Common myeloid progenitor, CD34-positive (primary cell): ENCODE data around the gene MTOR.

Source experiments
- CTCF ChIA-PET: fragments of 350-600 bp; sonication (Branson Sonifier 250); formaldehyde crosslinking; loops from one replicate; lab custom pipeline; 2021; ENCODE audit warnings: antibody characterized with exemption; lab: Charles Lee
- POLR2A ChIA-PET: fragments of 350-600 bp; sonication (Branson Sonifier 250); formaldehyde crosslinking; loops from one replicate; lab custom pipeline; 2021; ENCODE audit warnings: antibody characterized with exemption; lab: Charles Lee
- DNase-seq, 3 donors: peaks; one replicate each; pipeline versions ENCODE4 v3.0.0 to v3.0.0-alpha.2; 2013
- H3K27ac ChIP-seq, 2 experiments: 1 replicate in 1 of 2; 2 replicates in 1 of 2; pipeline ENCODE4 v1.7.0; 2013; ENCODE audit warnings: inconsistent platforms in 2 of 2, low read length in 2 of 2, mild to moderate bottlenecking in 2 of 2, low read depth in 1 of 2, moderate library complexity in 1 of 2; ENCODE audit not compliant: severe bottlenecking in 2 of 2, insufficient read depth in 1 of 2, poor library complexity in 1 of 2
- H3K27me3 ChIP-seq, 5 experiments: replicated peaks in 2 of 5; 1 replicate in 3 of 5; 2 replicates in 2 of 5; pipeline versions ENCODE4 v1.6.1 to v1.7.0; 2013; ENCODE audit warnings: low read length in 4 of 5, mild to moderate bottlenecking in 2 of 5, moderate library complexity in 2 of 5, inconsistent platforms in 1 of 5; ENCODE audit not compliant: insufficient read depth in 5 of 5, control insufficient read depth in 4 of 5
- H3K36me3 ChIP-seq, 4 experiments: 1 replicate in 2 of 4; 2 replicates in 2 of 4; pipeline versions ENCODE4 v1.6.1 to v1.7.0; 2013; ENCODE audit warnings: low read length in 3 of 4, control low read depth in 1 of 4, mild to moderate bottlenecking in 1 of 4; ENCODE audit not compliant: control insufficient read depth in 4 of 4, insufficient read depth in 4 of 4
- H3K4me1 ChIP-seq, 4 experiments: 1 replicate in 3 of 4; 2 replicates in 1 of 4; pipeline versions ENCODE4 v1.6.1 to v1.7.1; 2013; ENCODE audit warnings: low read length in 3 of 4, mild to moderate bottlenecking in 3 of 4, control low read depth in 1 of 4, inconsistent platforms in 1 of 4, moderate library complexity in 1 of 4; ENCODE audit not compliant: control insufficient read depth in 4 of 4, insufficient read depth in 4 of 4; ENCODE audit errors: control extremely low read depth in 1 of 4
- H3K4me3 ChIP-seq, 7 experiments: 1 replicate in 4 of 7; 2 replicates in 3 of 7; pipeline versions ENCODE4 v1.5.1 to v1.7.0; 2013; ENCODE audit warnings: mild to moderate bottlenecking in 7 of 7, low read length in 6 of 7, moderate library complexity in 6 of 7, inconsistent platforms in 2 of 7, low read depth in 2 of 7, control low read depth in 1 of 7; ENCODE audit not compliant: insufficient read depth in 4 of 7, control insufficient read depth in 1 of 7; ENCODE audit errors: extremely low read depth in 1 of 7
- H3K9me3 ChIP-seq, 5 experiments: 1 replicate in 4 of 5; 2 replicates in 1 of 5; pipeline versions ENCODE4 v1.6.1 to v1.7.1; 2013; ENCODE audit warnings: low read length in 4 of 5, mild to moderate bottlenecking in 2 of 5, inconsistent platforms in 1 of 5, low read depth in 1 of 5, moderate library complexity in 1 of 5; ENCODE audit not compliant: control insufficient read depth in 4 of 5, insufficient read depth in 2 of 5; ENCODE audit errors: control extremely low read depth in 1 of 5
- WGBS: methylation state at CpG from one replicate; pipeline ENCODE4 v1.1.5; 2013; ENCODE audit not compliant: insufficient coverage; 5-methylcytosine and 5-hydroxymethylcytosine counted together

MTOR gene

GRCh38 chr1:11289064-11289463 is 26.7 kb upstream of the MTOR start:
- no peak for DNase-seq
- no peaks in the 10 kb centered on the region for H3K27me3 ChIP-seq
- peaks cover 2 to 62% (median 48%) of the 10 kb centered on the region in 4 experiments for H3K36me3 ChIP-seq
- 82% methylated on average over 3 of the region's 5 CpGs for whole genome bisulfite sequencing
- ChIA-PET POLR2A (no interaction called here), CTCF (no interaction called here)
- no peak overlapping the region for H3K4me3 ChIP-seq
- H3K4me1 ChIP-seq, result no peaks in the 10 kb centered on the region
- no peaks in the 10 kb centered on the region for H3K9me3 ChIP-seq
- H3K27ac ChIP-seq, result no peak overlapping the region

GRCh38 chr1:11286735-11287410 is 24.5 kb upstream of the MTOR start:
- Histone ChIP-seq H3K4me1 (peaks cover 0 to 4% (median under 1%) of the 10 kb centered on the region in 4 experiments), H3K27me3 (no peaks in the 10 kb centered on the region), H3K36me3 (peaks cover 12 to 63% (median 40%) of the 10 kb centered on the region in 4 experiments), H3K9me3 (no peaks in the 10 kb centered on the region), H3K27ac (no peak overlapping the region), H3K4me3 (no peak overlapping the region)
- WGBS, result 85% methylated on average over 2 of the region's 3 CpGs
- ChIA-PET POLR2A (no interaction called here), CTCF (interaction anchor here (0.5 to 1.6 kb wide), 3 partner anchors 9 to 428 kb away, joined by 4 read pairs; no protein-coding TSS in a partner anchor)
- DNase-seq, result no peak

- Histone ChIP-seq H3K9me3 (no peaks in the 10 kb centered on the region), H3K4me1 (peaks cover 2 to 11% (median 8%) of the 10 kb centered on the region in 4 experiments), H3K27ac (no peak overlapping the region), H3K4me3 (no peak overlapping the region), H3K27me3 (no peaks in the 10 kb centered on the region), H3K36me3 (peaks cover 13 to 60% (median 37%) of the 10 kb centered on the region in 4 experiments)
- 89% methylated on average over 5 of the region's 7 CpGs for WGBS
- DNase-seq, result peak in 2 of 3 donors; percentile 25 to 28
- ChIA-PET CTCF (interaction anchor here (0.5 to 1.6 kb wide), 4 partner anchors 10 to 429 kb away, joined by 3 to 4 read pairs (median 4); no protein-coding TSS in a partner anchor), POLR2A (no interaction called here)
Observed at GRCh38 chr1:11285883-11286734, 23.8 kb upstream of the MTOR start.

- H3K27ac ChIP-seq, result peak overlapping the region in 1 of 2 experiments; percentile 27
- DNase-seq, result no peak
- POLR2A ChIA-PET, result interaction anchor here (0.6 kb wide), 1 partner anchor 799 kb away, joined by 6 read pairs; no protein-coding TSS in a partner anchor
- CTCF ChIA-PET, result interaction anchor here (1.1 kb wide), 1 partner anchor 53 kb away, joined by 3 read pairs; no protein-coding TSS in a partner anchor
- WGBS, result 98% methylated on average over 6 of the region's 6 CpGs
- H3K27me3 ChIP-seq, result no peaks in the 10 kb centered on the region
- peaks cover 13 to 61% (median 34%) of the 10 kb centered on the region in 4 experiments for H3K36me3 ChIP-seq
- H3K4me1 ChIP-seq, result peaks cover 8 to 22% (median 14%) of the 10 kb centered on the region in 4 experiments
- no peak overlapping the region for H3K4me3 ChIP-seq
- no peaks in the 10 kb centered on the region for H3K9me3 ChIP-seq
Observed at GRCh38 chr1:11284784-11285183, 22.4 kb upstream of the MTOR start.

GRCh38 chr1:11283151-11283550 is 20.8 kb upstream of the MTOR start:
- DNase-seq, result no peak
- Histone ChIP-seq H3K4me3 (no peak overlapping the region), H3K27ac (no peak overlapping the region), H3K4me1 (peaks cover 8 to 24% (median 14%) of the 10 kb centered on the region in 4 experiments), H3K27me3 (no peaks in the 10 kb centered on the region), H3K9me3 (no peaks in the 10 kb centered on the region), H3K36me3 (peaks cover 11 to 59% (median 31%) of the 10 kb centered on the region in 4 experiments)
- ChIA-PET POLR2A (interaction anchor here (0.7 to 1.1 kb wide), 3 partner anchors 10 to 41 kb away, joined by 3 to 6 read pairs (median 3); no protein-coding TSS in a partner anchor), CTCF (interaction anchor here (0.8 to 1.1 kb wide), 2 partner anchors 12 to 20 kb away, joined by 3 to 4 read pairs; no protein-coding TSS in a partner anchor)
- 100% methylated on average over 3 of the region's 6 CpGs for WGBS

GRCh38 chr1:11281518-11282331 is 19.4 kb upstream of the MTOR start:
- WGBS, result 100% methylated on average over 3 of the region's 8 CpGs
- Histone ChIP-seq H3K4me3 (no peak overlapping the region), H3K27ac (peak overlapping the region in 1 of 2 experiments; percentile 5), H3K36me3 (peaks cover 11 to 47% (median 26%) of the 10 kb centered on the region in 4 experiments), H3K4me1 (peaks cover 8 to 24% (median 14%) of the 10 kb centered on the region in 4 experiments), H3K9me3 (no peaks in the 10 kb centered on the region), H3K27me3 (no peaks in the 10 kb centered on the region)
- ChIA-PET CTCF (interaction anchor here (0.7 to 1.4 kb wide), 3 partner anchors 8 to 360 kb away, joined by 3 read pairs; partner anchors contain the start of gene UBIAD1), POLR2A (interaction anchor here (0.7 kb wide), 1 partner anchor 448 kb away, joined by 3 read pairs; no protein-coding TSS in a partner anchor)
- DNase-seq, result no peak
